ENCODE data around the gene SIL1. TPM values are rescaled to one million over a fixed set of nuclear protein-coding genes. Genes with fewer than 3 reads are reported as not detected.
A peak's percentile ranks its signal among the peaks of the same experiment; 100 is the strongest.
"Not testable (repeated sequence)": the region's sequence is repeated elsewhere in the genome, so short reads cannot be mapped to it uniquely, and the experiment has no call there.

SIL1 gene
- total RNA-seq, 1 experiment from 2014 or later: 46.5 TPM

DNA sequence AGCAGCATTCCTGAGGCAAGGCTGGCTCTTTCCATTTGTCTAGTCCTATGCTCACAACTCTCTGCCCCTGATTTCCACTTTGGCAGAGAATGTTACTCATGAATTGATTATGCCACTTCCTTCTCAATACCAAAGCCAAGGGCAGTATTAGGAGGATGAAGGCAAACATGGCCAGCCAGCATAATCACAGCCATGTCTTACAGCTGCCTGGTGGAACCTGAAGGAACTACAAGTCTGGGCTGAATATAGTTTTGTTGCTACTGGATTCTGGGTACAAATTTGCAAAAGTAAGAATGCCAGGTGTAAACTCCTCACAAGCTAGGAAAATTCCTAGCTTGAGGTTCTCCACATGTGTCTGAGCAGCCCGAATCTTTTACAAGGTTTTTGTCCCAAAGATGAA, 4.2 kb downstream of the SIL1 start:
- peaks cover 20% of the 10 kb centered on the region for H3K79me2 ChIP-seq (ENCODE audit: low read depth)
- ChIA-PET POLR2A (ENCODE audit: unreplicated experiment) (no interaction called here), CTCF (no interaction called here)
- DNase-seq: no peak
- H4K20me1 ChIP-seq (ENCODE audit: insufficient read depth): no peaks in the 10 kb centered on the region
- no peak overlapping the region for H3K27ac ChIP-seq
- H3K9me2 ChIP-seq (ENCODE audit: insufficient read depth): no peaks in the 10 kb centered on the region
- TF ChIP-seq EZH2 (IDR thresholded peaks at IDR 0.05; ENCODE audit: low read depth): no peak
- TF ChIP-seq, protein P1, sequence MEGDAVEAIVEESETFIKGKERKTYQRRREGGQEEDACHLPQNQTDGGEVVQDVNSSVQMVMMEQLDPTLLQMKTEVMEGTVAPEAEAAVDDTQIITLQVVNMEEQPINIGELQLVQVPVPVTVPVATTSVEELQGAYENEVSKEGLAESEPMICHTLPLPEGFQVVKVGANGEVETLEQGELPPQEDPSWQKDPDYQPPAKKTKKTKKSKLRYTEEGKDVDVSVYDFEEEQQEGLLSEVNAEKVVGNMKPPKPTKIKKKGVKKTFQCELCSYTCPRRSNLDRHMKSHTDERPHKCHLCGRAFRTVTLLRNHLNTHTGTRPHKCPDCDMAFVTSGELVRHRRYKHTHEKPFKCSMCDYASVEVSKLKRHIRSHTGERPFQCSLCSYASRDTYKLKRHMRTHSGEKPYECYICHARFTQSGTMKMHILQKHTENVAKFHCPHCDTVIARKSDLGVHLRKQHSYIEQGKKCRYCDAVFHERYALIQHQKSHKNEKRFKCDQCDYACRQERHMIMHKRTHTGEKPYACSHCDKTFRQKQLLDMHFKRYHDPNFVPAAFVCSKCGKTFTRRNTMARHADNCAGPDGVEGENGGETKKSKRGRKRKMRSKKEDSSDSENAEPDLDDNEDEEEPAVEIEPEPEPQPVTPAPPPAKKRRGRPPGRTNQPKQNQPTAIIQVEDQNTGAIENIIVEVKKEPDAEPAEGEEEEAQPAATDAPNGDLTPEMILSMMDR (conservative IDR thresholded peaks at IDR 0.05): peak; percentile 43; the same call in 1 of the 2 replicates
- peaks cover 15% of the 10 kb centered on the region for H3K4me1 ChIP-seq (replicated peaks; ENCODE audit: insufficient read depth)
- no peaks in the 10 kb centered on the region for H3K27me3 ChIP-seq (ENCODE audit: insufficient read depth, low read depth)
- BruUV-seq (replicated peaks): no TSS peak
- no peaks in the 10 kb centered on the region for H3K9me3 ChIP-seq (ENCODE audit: insufficient read depth, low read depth)
- no peaks in the 10 kb centered on the region for H3K36me3 ChIP-seq (ENCODE audit: low read depth)
- no peak overlapping the region for H3K4me3 ChIP-seq
- H3F3A ChIP-seq (ENCODE audit: insufficient read depth, low read depth): 0 out of 2 replicates have a peak, but pooled peaks cover 5% of the 10 kb centered on the region
- intact Hi-C loops (cut with micrococcal nuclease; ENCODE audit: unreplicated experiment): no loop called here
- no peak overlapping the region for H3K4me2 ChIP-seq
- H2AFZ ChIP-seq: no peak overlapping the region

DNA sequence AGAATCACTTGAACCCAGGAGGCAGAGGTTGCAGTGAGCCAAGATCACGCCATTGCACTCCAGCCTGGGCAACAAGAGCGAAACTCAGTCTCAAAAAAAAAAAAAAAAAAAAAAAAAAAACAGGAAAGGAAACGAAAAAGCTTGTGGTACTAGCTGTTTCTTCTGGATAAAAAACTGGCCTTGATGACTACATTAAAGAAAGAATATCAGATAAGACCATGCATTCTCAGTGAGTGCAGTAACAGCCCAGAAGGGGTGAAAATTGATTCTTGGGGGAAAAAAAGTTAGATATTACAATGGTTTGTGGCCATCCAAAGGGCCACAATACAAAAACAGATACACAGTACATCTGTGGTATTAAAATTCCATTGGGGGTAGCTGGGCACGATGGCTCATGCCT, 5.3 kb downstream of the SIL1 start:
- H4K20me1 ChIP-seq (ENCODE audit: insufficient read depth); H3F3A ChIP-seq (ENCODE audit: insufficient read depth, low read depth); DNase-seq; H3K4me3 ChIP-seq; BruUV-seq (replicated peaks); H3K36me3 ChIP-seq (ENCODE audit: low read depth); H3K27ac ChIP-seq; H3K4me2 ChIP-seq; H2AFZ ChIP-seq; H3K27me3 ChIP-seq (ENCODE audit: insufficient read depth, low read depth); H3K9me3 ChIP-seq (ENCODE audit: insufficient read depth, low read depth); H3K9me2 ChIP-seq (ENCODE audit: insufficient read depth); intact Hi-C loops (cut with micrococcal nuclease; ENCODE audit: unreplicated experiment); H3K4me1 ChIP-seq (replicated peaks; ENCODE audit: insufficient read depth): not testable (repeated sequence)
- CTCF ChIA-PET: interaction anchor here (0.6 kb wide), 1 partner anchor 118 kb away, joined by 4 read pairs; no protein-coding TSS in a partner anchor
- H3K79me2 ChIP-seq (ENCODE audit: low read depth): peaks cover 19% of the 10 kb centered on the region
- POLR2A ChIA-PET (ENCODE audit: unreplicated experiment): interaction anchor here (0.9 kb wide), 1 partner anchor 208 kb away, joined by 12 read pairs; no protein-coding TSS in a partner anchor

DNA sequence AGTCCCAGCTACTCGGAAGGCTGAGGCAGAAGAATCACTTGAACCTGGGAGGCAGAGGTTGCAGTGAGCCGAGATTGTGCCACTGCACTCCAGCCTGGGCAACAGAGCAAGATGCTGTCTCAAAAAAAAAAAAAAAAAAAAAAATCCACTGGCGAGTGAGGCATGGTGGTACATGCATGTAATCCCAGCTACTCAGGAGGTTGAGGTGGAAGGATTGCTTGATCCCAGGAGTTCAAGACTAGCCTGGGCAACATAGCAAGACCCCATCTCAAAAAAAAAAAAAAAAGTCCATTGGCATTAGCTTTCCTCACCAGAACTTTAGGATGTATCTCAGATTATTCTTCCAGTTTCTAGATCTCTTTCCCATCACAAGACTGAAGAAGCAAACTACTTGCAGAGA, 6.2 kb downstream of the SIL1 start:
- H3K9me3 ChIP-seq (ENCODE audit: insufficient read depth, low read depth); H3K36me3 ChIP-seq (ENCODE audit: low read depth); H3K4me3 ChIP-seq; H3K4me2 ChIP-seq; BruUV-seq (replicated peaks); H3K4me1 ChIP-seq (replicated peaks; ENCODE audit: insufficient read depth); intact Hi-C loops (cut with micrococcal nuclease; ENCODE audit: unreplicated experiment); H2AFZ ChIP-seq; CTCF ChIA-PET; H4K20me1 ChIP-seq (ENCODE audit: insufficient read depth); H3K27me3 ChIP-seq (ENCODE audit: insufficient read depth, low read depth); H3K27ac ChIP-seq; H3K9me2 ChIP-seq (ENCODE audit: insufficient read depth); H3F3A ChIP-seq (ENCODE audit: insufficient read depth, low read depth); DNase-seq; H3K79me2 ChIP-seq (ENCODE audit: low read depth): not testable (repeated sequence)
- POLR2A ChIA-PET (ENCODE audit: unreplicated experiment): interaction anchor here (0.6 kb wide), 1 partner anchor 19 kb away, joined by 22 read pairs; no protein-coding TSS in a partner anchor

DNA sequence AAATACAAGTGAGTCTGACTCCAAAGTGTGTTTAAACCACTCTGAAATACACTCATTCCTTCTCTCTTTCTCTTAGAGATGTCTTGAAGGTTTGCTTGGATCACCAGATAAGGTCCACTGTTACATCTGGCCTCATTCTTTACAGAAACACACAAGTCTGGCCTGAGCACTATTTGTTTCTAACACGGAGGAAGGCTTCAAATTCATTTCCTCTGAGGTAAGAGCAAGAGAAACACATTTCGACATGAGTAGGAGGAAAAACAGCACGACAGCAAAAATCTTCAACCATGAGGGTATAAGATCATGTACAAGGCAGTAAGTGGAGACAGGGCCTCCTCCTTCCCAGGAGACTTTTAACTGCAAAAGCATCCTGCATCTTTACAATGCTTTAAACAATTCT, 8.0 kb downstream of the SIL1 start:
- ChIA-PET CTCF (no interaction called here), POLR2A (ENCODE audit: unreplicated experiment) (no interaction called here)
- Histone ChIP-seq H4K20me1 (ENCODE audit: insufficient read depth) (no peaks in the 10 kb centered on the region), H3K36me3 (ENCODE audit: low read depth) (no peaks in the 10 kb centered on the region), H3K4me3 (no peak overlapping the region), H3K79me2 (ENCODE audit: low read depth) (no peaks in the 10 kb centered on the region), H3F3A (ENCODE audit: insufficient read depth, low read depth) (0 out of 2 replicates have a peak, but pooled peaks cover 4% of the 10 kb centered on the region), H3K27ac (no peak overlapping the region), H3K27me3 (ENCODE audit: insufficient read depth, low read depth) (no peaks in the 10 kb centered on the region), H3K4me2 (no peak overlapping the region), H2AFZ (no peak overlapping the region), H3K9me3 (ENCODE audit: insufficient read depth, low read depth) (no peaks in the 10 kb centered on the region), H3K9me2 (ENCODE audit: insufficient read depth) (no peaks in the 10 kb centered on the region), H3K4me1 (replicated peaks; ENCODE audit: insufficient read depth) (no peaks in the 10 kb centered on the region)
- no TSS peak for BruUV-seq (replicated peaks)
- DNase-seq: no peak
- TF ChIP-seq EZH2 (IDR thresholded peaks at IDR 0.05; ENCODE audit: low read depth): no peak
- TF ChIP-seq, protein P1 (conservative IDR thresholded peaks at IDR 0.05): no peak
- intact Hi-C loops (cut with micrococcal nuclease; ENCODE audit: unreplicated experiment): no loop called here
